GM10248 (cell line): ENCODE results near the gene TPM3.

ENCODE experiments used
- CTCF ChIA-PET: fragments of 300-600 bp; sonication (Branson Sonifier 250); formaldehyde crosslinking; extraction: SDS; loops from one replicate; lab custom pipeline; 2021; ENCODE audit warnings: antibody characterized with exemption; lab: Yijun Ruan, JAX
- POLR2A ChIA-PET: fragments of 350-650 bp; sonication (Branson Sonifier 250); formaldehyde crosslinking; extraction: SDS; loops from one replicate; lab custom pipeline; 2020; ENCODE audit warnings: antibody characterized with exemption; lab: Yijun Ruan, JAX
- DNase-seq: peaks from one replicate; pipeline ENCODE4 v3.0.0; 2012; ENCODE audit errors: extremely low spot score
- CTCF ChIP-seq: IDR thresholded peaks from 2 replicates; pipeline ENCODE4 v1.5.1; 2012; ENCODE audit warnings: mild to moderate bottlenecking, low read depth; ENCODE audit errors: extremely low read depth, missing control alignments, control extremely low read depth

TPM3 gene

DNA sequence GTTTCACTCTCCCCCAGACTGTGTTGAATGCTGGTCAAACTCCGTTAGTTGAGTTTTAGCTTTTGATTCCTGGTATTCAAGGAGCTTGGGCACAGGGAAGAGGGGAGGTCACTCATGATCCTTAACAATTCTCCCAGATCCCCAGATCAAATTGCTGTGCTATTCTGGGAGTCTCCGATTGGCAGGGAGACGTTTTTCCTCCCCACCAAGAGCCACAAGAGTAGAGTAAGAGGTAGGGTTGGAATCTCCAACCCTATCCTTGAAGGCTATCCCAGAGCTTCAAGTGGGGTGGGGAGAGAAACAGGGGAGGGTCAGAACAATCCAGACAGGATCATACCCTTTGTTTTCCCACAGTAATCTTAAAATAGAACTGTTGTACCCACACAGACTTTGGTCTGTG, 576 bp upstream of the TPM3 start:
- no peak for TF ChIP-seq CTCF
- ChIA-PET POLR2A (no interaction called here), CTCF (interaction anchor here (1.1 to 4.1 kb wide), 4 partner anchors 12 to 142 kb away, joined by 3 to 20 read pairs (median 4); no protein-coding TSS in a partner anchor)
- no peak for DNase-seq

GRCh38 chr1:154190550-154190949, 1.4 kb downstream of the TPM3 start:
- CTCF ChIA-PET, result interaction anchor here (1.0 to 2.4 kb wide), 3 partner anchors 9 to 81 kb away, joined by 3 to 13 read pairs (median 4); partner anchors contain the start of gene HAX1
- no peak for TF ChIP-seq CTCF
- POLR2A ChIA-PET, result interaction anchor here (0.6 kb wide), 1 partner anchor 225 kb away, joined by 4 read pairs; no protein-coding TSS in a partner anchor
- DNase-seq, result no peak

DNA sequence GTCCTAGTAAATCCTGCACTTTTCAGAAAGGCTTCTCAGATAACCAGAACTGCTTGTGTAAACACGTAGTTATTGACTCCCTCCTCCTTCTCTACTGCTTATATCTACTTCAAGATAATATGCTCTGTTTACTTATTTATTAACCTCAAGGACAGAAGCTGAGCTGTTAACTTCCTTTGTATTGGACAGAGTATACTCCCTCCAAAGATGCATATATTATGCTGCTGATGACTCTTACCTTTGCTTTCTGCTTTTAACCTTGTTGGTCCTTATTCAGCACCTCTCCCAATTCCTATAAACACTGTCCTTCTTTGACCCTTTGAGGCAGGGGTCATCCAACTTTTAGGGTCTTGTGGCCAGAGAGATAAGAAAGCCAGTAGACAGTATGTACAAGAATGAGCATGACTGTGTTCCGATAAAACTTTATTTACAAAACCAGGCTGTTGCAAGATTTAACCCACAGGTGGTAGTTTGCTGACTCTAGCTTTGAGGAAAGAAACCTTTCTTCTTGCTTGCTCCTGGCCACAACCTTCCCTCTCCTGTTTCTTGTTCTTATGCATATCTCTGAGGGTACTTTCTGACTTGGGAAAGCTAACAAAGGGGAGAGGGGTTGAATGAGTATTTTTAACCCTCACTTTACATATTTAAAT, 4.9 kb downstream of the TPM3 start:
- no peak for TF ChIP-seq CTCF
- POLR2A ChIA-PET, result no interaction called here
- DNase-seq, result no peak
- CTCF ChIA-PET, result interaction anchor here (0.9 to 1.3 kb wide), 4 partner anchors 9 to 85 kb away, joined by 3 to 4 read pairs (median 3); no protein-coding TSS in a partner anchor

- POLR2A ChIA-PET, result no interaction called here
- DNase-seq, result peak; percentile 62
- TF ChIP-seq CTCF, result peak; percentile 78
- CTCF ChIA-PET, result interaction anchor here (1.0 to 1.3 kb wide), 3 partner anchors 12 to 86 kb away, joined by 3 to 4 read pairs (median 3); no protein-coding TSS in a partner anchor
Observed at GRCh38 chr1:154186177-154186576, 5.7 kb downstream of the TPM3 start.

DNA sequence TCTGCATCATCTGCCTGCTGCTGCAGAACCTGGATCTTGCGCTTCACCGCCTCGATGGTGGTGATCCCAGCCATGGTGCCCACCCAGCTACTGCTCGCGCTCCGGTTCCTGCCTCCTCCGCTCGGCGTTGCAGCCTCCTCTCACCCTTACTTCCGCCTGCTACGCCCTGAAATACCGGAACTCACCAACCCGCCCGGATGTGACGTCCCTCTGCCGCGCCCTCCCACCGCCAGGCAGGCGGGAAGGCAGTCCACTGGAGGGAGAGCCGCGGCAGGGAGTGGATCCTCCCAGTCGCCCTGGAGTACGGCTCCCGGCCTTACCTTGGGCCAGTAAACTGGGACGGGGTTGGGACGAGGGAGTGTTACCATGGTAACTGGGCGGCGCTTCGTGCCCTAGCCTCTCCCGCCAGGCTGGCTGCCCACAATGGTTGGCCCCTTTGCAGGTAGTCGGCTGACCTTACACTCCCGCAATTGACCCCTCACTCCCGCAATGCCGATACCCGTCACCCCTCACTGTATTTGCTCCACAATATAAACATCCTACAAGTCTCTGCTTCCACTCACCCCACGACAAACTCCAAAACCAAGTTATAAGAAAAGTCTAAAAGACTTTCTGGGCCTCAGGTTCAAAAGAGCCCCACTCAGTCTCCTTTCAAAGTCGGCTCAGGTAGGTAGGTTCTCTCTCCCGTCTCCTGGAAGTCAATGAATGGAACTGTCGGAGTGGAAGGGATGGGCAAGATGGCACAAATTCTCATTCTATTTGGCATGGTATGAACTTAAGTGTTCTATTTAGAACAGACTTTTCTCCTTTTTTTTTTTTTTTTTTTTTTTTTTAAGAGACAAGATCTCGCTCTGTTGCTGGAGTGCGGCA, 8.6 kb downstream of the TPM3 start:
- peak; percentile 95 for DNase-seq
- CTCF ChIA-PET, result interaction anchor here (1.1 to 2.1 kb wide), 2 partner anchors 16 to 151 kb away, joined by 5 to 12 read pairs; no protein-coding TSS in a partner anchor
- POLR2A ChIA-PET, result no interaction called here
- TF ChIP-seq CTCF, result no peak
